ENCODE data around the gene MATN3. TPM values are rescaled to one million over a fixed set of nuclear protein-coding genes. Genes with fewer than 3 reads are reported as not detected.

The MATN3 gene
- total and polyA plus RNA-seq, 2 of the 8 experiments (the other 6 are each of a cell fraction or from before 2014, with no cell fraction given) = 3.0 to 9.9 TPM

DNA sequence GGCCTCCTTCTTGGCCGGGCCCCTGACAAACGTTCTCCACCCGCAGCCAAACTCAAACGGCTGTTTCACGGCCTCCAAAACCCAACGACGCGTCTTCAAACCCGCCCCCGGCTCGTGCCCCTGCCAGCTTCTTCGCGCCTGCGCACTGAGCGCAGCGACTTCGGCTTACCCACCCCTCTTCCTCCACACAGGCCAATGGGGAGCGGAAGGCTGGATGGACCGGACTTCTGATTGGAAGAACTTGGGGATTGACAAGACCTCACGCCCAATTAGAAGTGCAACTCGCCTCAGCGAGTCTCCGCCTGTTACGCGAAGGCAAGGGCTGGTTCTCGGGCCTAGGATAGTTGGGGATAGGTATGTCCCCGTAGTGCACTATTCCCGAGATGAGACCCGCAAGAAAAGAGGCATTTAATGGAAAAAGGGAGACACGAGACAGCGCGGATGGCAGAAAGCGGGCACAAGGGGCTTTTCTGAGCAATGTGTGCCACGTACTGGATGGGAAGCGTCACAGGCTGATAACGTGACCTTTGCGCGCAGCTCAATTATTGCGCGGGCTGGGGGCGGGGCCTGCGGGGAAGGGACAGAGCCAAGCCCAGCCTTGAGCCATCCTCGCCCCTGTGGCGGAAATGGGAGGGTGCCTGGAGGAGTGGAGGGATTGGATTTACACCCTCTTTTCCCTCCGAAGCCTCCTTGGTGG lies 39.2 kb upstream of the MATN3 start, which contains the start of gene LAPTM4A (continued):
- no peak for TF ChIP-seq FOSL1 (IDR thresholded peaks at IDR 0.05; ENCODE audit: insufficient read depth, low read depth, low read length)
- no peak for TF ChIP-seq BCL11A (IDR thresholded peaks at IDR 0.05; ENCODE audit: low read depth in 2 of 2, low read length in 2 of 2)

All from H1 (cell line).